ENCODE measurements around the gene RASGRP2.

The RASGRP2 gene

GRCh38 chr11:64765291-64765850 is 21.4 kb upstream of the RASGRP2 start:
- no peak for TF ChIP-seq CTCF (IDR thresholded peaks at IDR 0.05; ENCODE audit: insufficient read depth, low read depth, low read length, missing control alignments)
- H3K4me3 ChIP-seq (ENCODE audit: low read depth, low read length), result no peak overlapping the region
- DNase-seq (ENCODE audit: low read depth), result no peak

DNA sequence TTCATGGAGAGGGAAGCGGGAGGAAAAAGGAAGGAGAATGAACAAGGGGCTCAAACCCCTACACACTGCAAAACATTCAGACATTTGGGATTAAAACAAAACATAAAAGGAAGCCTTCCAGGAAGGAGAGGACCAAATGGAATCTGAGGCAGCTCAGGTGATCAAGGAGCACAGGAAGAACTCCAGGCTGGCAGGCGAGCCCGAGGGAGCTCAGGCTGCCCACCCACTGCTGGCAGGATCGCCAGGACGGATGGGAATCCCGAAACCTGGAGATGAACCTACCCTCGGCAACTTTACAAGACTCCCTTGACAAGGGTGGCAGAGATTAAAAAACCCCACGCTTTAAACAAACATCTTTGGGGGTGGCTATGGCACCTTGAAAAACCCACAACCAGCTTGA is 20.8 kb upstream of the RASGRP2 start:
- H3K4me3 ChIP-seq (ENCODE audit: low read depth, low read length), result no peak overlapping the region
- no peak for DNase-seq (ENCODE audit: low read depth)
- no peak for TF ChIP-seq CTCF (IDR thresholded peaks at IDR 0.05; ENCODE audit: insufficient read depth, low read depth, low read length, missing control alignments)

- TF ChIP-seq CTCF (IDR thresholded peaks at IDR 0.05; ENCODE audit: insufficient read depth, low read depth, low read length, missing control alignments), result no peak
- no peak for DNase-seq (ENCODE audit: low read depth)
- no peak overlapping the region for H3K4me3 ChIP-seq (ENCODE audit: low read depth, low read length)
Observed at GRCh38 chr11:64764040-64764611, 20.2 kb upstream of the RASGRP2 start.

- H3K4me3 ChIP-seq (ENCODE audit: low read depth, low read length), result no peak overlapping the region
- no peak for TF ChIP-seq CTCF (IDR thresholded peaks at IDR 0.05; ENCODE audit: insufficient read depth, low read depth, low read length, missing control alignments)
- no peak for DNase-seq (ENCODE audit: low read depth)
Observed at GRCh38 chr11:64763526-64764039, 19.6 kb upstream of the RASGRP2 start.

DNA sequence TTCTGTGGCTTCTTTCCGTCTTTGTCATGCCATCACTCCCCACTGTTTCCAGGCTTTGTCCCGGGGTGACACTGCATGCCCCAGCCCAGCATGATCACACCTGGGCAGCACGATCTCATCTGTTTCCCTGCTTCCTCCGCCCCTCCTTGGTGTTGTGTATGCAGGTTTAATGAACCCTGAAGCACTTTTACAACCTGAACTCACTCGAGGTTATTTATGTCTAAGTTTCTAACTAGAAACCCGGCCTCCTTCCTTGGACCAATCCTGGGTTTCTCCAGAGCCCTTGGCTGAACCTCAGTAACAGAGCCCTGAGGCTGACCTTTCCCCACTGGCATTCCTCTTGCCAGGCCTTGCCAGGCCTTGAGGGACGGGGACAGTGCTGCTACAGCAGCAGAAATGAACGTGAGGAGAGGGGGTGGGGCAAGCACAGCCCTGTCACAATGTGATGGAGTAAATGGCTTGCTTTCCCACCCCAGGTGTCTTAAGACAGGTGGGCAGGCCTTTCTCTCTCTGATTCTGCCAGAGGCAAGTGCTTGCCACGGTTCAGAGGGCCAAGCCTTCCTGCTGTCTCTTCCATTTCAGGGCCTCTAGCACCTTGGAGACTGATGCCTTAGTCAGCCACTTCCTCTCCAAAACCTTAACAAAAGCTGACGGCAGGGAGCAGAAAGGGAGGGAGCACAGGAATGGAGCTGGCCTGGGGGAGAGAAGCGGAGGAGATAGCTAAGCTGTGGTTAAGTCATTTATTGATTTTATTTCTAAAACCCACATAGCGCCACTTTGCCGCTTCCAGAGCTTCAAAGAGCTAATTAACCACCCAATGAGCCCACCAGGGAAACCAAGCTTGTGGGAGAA is 19.0 kb upstream of the RASGRP2 start:
- H3K4me3 ChIP-seq (ENCODE audit: low read depth, low read length), result no peak overlapping the region
- no peak for TF ChIP-seq CTCF (IDR thresholded peaks at IDR 0.05; ENCODE audit: insufficient read depth, low read depth, low read length, missing control alignments)
- no peak for DNase-seq (ENCODE audit: low read depth)

GRCh38 chr11:64762277-64762673 is 18.3 kb upstream of the RASGRP2 start:
- H3K4me3 ChIP-seq (ENCODE audit: low read depth, low read length), result no peak overlapping the region
- peak; percentile 38 for DNase-seq (ENCODE audit: low read depth)
- no peak for TF ChIP-seq CTCF (IDR thresholded peaks at IDR 0.05; ENCODE audit: insufficient read depth, low read depth, low read length, missing control alignments)
